HG02870 (cell line): Measurements from ENCODE around the gene RCAN2.
"Not testable (repeated sequence)": the region's sequence is repeated elsewhere in the genome, so short reads cannot be mapped to it uniquely, and the experiment has no call there.

Experiments used
- ATAC-seq: cut with Tn5 transposase; IDR thresholded peaks from one replicate; pipeline ENCODE4 v1.9.1; 2021; ENCODE audit warnings: mild to moderate bottlenecking, moderate library complexity; ENCODE audit not compliant: unreplicated experiment

The RCAN2 gene

DNA sequence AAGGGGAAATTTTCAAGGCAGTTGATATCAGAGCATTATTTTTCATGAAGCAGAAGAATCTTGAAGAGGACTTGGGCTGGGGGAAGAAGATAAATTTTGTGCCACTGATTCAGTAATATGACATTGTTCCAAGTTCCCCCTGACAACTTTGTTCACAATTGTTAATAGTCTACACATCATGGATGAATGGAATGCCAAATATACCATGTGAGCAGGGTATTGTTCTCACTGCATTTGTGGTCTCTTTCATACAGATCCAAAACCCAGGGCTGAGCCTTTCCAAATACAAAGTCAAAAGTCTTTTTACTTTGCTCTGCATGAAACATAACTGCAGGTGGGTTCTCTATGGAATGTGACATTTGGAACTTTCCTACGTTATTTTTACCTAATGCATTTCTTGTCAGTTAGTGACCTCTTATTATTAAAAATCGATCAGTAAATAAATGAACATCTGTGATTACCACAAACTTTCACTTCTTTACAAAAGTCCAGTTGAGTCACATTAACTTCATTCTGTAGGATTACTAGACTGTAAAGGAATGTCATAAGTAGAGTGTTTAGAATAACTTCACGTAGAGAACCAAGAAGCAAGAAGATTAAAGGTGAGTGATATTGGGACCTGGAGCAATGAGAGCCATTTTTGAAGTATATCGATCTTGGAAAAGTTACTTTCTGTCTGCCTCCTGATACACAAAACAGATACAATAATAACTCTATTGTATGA, 100.9 kb downstream of the RCAN2 start:
- no peak for ATAC-seq

DNA sequence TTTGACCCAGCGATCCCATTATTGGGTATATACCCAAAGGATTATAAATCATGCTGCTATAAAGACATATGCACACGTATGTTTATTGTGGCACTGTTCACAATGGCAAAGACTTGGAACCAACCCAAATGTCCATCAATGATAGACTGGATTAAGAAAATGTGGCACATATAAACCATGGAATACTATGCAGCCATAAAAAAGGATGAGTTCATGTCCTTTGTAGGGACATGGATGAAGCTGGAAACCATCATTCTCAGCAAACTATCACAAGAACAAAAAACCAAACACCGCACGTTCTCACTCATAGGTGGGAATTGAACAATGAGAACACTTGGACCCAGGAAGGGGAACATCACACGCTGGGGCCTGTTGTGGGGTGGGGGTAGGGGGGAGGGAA, 103.5 kb downstream of the RCAN2 start:
- ATAC-seq, result not testable (repeated sequence)

DNA sequence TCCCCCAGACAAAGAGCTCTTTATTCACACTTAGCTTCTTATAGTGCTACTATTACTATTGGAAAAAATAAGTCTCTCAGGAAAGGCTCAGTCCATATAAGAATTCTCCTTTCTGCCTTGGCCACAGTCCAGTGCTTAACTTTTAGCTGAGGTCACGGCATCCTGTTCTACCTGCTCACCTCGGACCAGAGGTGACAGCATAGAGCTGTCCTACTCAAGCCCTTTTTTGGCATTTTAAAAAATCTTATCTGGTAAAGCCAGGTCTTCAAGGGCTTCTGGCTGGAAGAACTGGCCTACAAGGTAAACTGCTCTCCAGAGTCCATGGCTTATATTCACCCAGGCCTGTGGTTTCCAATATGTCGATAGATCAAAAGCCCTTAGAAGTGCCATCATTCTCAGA, 109.7 kb downstream of the RCAN2 start:
- ATAC-seq, result no peak

DNA sequence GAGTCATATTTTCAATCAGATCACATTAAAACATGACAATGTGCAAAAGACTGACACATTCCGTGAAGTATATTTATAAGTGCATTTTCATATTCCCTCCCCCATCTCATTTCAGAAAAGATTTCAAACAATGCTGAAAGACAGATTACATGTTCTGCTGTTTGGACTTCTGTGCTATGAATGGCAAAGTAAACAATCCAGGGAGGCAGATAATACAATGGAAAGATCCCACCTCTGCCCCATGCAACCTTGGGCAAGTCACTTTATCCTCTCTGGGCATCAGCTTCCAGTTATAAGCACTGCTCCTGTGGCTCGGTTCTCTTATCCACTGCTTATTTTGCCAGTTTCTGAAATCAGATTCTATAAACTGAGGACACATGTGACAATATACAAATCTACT, 110.2 kb downstream of the RCAN2 start:
- ATAC-seq, result no peak

DNA sequence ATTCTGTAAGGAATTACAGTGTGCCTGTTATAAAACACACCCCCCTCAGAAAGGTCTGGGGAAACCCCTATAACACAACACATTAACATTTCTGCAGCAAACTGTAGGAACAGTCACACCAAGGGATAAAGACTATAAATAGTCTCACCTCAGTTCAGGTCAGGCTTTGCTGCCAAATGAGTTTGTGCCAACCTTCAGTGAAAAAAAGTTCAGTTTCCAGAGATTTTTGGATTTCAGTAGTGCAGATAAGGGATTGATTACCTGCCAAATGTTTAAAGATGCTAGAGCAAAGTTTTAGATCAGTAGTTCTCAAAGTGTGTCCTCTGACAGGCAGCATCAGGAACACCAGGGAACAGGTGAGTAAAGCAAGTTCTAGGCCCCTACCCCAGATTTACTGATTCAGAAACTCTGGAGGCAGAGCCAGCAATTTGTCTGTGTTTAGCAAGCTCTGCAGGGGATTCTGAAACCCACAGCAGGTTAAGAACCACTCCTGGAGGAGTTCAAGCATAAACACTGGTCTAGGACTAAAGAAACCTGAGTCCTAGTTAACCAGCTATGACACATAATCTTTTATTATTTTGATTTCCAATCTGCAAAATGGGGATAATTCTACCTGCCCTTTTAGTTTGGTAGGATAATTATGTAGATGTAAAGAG, 111.0 kb downstream of the RCAN2 start:
- no peak for ATAC-seq

DNA sequence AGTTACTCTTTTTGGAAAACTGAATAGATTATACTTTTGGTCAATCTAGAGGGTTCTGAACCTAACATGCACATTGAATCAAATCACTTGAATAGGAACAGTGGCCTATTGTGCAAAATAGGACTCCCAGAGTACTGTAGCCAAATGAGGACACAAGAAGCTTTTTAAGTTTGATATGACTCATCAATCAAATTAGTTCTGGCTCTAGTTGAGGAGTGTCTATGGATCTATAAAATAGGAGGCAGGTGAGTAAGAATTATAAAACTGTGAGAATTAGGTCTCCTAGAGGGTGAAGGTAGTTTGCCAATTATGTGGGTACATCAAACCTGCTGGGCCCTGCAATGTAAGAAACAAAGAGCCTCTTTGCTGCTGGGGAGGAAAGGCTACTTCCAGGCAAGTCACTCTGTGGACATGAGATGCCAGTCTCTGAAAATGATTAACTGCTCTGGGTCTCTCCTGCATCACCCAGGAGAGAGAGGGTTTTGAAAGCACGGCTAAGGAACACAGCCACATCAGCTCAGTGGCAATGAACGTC, 112.3 kb downstream of the RCAN2 start:
- no peak for ATAC-seq

DNA sequence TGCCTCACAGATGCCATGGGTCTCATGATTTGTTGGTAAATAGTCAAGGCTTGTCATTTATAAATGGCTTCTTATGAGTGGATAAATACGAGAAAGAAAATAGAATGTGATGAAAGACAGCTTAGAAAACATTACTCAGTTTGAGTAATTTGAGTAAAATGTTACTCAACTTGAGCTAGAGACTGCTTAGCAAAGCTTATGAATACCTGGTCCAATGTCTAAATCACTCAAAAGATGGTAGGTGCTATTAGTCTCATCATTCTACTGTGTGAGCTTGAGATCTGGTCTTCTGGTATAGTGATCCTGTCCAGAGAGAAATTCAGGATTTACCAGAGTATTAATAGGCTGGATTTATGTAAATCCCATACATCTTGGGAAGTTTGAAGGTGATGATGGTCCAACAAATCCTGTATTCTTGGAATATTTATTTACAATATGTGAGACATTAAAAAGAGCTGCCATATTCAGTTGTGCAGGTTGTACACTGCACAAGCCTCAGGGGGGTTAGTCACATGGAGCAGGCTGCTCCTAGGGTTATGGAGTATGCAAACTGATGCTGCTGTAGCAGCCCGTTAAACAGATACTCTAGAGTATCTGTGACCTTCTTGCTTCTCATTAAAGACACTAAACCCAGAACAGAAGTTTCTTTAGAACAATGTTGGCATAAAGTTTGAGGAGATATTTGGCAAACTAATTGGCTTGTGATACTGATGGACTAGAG, 112.9 kb downstream of the RCAN2 start:
- no peak for ATAC-seq

DNA sequence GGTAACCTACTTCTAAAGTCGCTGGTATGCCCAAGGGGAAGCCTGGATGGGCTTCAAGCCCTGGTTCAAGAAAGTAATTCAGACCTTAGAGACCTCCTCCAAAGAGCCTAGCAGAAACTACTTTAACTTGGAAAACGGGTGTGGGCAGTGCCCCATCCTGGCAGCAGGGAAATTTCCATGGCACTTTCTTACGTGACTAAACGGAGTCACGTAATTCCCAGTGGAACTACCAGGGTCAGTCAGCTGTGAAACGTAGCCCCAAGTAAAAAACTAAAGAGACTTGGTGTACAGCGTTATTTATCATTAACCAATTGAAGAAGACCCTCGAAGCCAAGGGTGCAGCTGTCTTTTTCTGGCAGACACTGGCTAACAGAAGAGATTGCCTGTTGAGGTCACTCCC, 114.0 kb downstream of the RCAN2 start:
- ATAC-seq, result no peak

DNA sequence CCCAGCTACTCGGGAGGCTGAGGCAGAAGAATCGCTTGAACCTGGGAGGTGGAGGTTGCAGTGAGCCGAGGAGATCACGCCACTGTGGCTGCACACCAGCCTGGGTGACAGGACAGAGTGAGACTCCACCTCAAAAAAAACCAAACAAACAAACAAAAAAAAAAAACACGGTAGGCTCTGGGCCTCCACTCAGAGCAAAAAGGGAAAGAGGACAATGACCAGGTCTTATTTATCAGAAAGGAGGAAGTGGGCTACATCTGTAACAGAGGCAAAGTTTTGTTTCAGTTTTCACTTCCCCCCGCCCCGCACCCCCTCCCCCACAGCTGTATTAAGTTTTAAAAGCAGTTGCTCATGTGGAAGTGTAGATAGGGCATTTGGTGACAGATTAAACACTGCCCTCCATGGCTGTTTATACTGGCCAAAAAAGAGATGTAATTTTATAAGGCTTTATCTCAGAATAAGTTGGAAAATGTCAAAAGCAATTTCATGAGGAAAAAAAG, 114.6 kb downstream of the RCAN2 start:
- peak; percentile 88 for ATAC-seq

DNA sequence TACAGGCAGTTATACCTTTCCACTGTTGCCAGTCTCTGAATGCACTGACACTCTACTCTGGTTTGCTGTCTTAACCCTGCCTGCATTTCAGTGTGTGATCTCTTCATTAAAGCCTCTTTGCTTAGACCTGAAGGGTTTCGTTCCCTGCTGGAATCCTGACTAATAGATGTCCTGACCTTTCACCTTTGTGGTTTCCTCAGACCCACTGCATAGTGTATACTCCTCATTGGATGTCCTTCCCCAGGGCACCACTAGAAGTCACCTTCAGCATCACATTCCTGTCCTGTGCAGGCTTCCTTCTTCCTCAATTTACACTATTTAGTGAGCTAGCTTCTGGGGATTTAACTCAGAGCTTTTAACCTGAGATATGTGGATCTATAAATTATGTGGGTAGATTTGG, 120.6 kb downstream of the RCAN2 start:
- no peak for ATAC-seq

DNA sequence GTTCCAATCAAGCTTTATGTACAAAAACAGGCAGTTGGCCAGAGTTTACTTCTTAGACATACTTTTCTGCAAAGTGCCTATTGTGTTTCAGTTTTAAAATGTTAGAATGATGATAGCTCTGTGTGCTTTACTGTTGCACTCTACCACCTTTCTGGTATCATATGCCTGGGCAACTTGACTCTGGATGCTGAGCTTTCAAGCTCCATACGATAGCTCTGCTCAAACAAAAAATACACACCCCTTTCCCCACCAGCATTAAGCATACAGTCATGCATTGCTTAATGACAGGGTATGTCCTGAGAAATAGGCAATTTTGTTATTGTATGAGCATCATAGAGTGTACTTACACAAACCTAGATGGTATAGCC, 123.1 kb downstream of the RCAN2 start:
- no peak for ATAC-seq

DNA sequence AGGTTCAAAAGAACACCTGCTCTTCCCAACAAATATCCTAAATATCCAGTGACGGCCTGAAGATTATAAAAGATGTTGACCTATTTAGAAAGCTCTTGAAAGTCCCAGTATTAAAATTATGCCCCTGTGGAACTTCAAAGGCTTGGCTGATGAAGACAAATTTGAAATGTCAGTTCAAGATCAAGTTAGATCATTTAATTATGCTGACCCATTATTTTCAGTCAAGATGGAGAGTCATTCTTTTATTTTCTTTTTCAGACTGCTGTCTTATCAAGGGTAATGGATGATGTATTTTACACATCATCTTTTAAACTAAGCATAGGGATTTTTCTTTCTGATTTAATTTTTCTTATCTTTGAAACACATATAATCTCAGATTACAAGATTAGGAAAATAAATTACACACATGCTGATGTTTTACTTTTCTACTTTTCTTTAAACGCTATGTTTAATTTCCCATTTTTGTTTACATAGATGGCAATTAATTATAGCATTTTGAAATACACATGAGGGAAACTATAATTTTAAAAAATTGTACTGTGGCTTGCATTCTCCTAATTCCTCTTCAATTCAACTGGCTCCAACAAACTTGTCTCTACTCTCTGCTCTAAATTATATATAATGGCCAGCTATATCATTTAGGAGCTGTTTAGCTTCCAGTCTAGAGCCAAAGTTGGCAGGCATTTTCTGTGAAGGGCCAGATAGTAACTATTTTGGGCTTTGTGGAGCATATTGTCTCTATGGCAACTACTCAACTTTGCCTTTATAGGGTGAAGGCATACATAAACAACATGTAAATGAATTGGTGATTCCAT, 123.7 kb downstream of the RCAN2 start:
- ATAC-seq, result no peak

DNA sequence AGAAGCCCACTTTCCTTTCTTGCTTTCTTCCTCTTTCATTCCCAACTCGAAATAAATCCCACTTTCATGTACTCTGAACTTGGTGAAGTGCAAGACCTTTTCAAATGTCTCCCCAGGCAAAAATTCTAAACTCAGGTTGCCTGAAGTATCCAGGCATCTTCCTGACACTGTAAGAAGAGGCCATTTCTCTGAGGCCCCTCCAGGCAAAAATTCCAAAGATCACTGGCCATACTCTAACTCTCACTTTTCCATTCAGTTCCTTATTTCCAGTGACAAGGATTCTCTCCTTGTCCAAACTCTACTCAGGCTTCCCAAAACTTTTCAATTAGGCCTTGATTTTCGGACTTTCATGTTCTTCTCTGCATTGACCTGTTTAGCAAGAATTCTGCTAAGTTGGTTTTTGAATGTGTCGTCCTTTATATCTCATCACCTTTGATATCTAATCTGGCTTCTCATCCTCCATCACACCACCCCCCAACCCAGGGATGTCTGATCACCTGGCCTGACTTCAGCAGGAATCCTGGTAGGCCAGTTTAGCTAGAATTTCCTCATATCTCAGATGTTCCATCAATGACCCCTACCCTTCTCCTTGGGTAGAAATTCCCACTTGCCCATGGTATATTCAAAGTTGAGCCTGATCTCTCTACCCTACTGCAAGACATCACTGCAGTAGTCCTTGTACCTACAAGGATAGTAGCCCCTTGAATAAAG, 124.9 kb downstream of the RCAN2 start:
- no peak for ATAC-seq

DNA sequence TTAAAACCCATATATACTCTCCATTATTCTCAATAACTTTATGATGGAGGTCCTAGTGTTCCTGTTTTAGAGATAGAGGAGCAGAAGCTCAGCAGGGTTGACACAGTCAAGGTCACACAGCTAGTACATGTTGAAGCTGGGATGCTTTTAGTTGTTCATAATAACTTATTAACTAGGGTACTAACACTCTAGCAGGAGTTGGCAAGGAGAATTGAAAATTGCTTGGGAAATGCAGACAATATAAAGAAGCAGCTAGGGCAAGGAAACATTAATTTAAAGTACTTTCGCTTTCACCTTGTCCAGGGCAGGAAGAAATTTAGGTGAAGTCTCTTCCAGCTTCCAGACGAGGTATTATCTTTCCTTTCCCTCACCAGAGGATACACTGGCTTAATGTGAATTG, 133.7 kb downstream of the RCAN2 start:
- no peak for ATAC-seq

DNA sequence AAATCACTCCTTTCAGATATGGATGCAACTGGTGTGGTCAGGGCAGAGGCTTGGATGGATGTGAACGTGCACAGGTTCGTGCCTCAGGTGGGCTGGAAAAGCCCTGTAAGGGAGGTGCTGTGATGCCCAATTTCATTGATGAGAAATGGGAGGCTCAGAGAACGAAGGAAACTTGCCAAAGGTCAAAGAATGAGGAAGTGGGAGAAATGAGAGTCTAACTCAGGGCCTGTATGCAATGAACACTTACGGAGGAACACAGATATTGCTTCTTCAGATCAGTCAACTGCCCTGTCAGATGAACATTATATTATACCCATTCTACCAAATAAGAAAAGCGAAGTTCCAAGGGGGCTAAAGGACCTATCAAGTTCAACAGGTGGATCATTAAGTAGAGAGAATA, 134.7 kb downstream of the RCAN2 start:
- no peak for ATAC-seq

DNA sequence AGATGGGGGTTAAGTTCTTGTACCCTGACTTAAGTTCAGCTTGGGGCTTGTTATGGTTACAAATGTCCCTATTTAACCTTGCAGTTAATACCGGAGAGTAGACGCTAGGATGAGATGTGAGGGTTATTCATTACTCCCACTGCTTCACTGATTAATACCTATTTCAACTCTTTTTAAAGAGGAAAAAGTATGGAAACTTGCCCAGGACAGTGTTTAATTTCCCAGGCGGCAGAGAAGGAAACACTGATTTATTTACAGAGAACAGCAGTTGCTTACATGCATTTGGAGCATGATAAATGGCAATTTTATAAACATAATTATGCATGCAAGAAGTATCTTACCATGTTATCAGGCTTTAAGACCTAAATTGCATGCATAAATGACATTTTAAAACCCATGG, 137.7 kb downstream of the RCAN2 start:
- no peak for ATAC-seq

DNA sequence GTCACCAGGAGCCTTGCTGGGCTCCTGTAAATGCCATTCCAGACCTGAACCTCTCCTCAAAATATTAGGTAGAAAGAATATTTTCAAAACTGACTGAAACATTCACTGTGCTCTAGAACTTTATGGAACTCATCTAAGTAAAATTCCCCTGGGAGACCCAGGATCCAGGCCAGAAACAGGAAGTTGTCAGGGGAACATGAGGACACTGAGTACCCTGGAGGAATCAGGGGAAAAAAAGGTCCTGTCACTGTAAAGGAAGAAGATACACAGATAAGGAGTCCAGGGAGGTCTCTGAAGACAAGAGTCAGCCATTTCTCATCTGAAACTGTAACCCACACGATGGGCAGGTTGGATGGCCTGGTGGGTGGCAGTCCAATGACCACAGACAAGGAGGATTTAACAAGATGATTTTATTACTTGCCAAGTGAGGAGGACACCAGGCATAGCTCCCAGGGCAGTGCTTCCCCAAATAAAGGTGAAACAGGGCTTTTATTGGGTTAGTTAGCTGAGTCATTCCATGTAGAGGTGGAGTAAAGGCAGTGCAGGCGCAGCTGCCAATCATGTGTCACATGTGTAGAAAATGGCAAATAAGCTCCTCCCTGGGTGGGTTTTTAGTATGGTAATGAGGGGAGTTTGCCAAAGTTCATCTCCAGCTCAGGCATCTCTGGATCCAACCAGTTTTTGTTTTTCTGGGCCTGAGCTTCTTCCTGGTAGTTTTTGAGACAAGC, 138.5 kb downstream of the RCAN2 start:
- no peak for ATAC-seq

DNA sequence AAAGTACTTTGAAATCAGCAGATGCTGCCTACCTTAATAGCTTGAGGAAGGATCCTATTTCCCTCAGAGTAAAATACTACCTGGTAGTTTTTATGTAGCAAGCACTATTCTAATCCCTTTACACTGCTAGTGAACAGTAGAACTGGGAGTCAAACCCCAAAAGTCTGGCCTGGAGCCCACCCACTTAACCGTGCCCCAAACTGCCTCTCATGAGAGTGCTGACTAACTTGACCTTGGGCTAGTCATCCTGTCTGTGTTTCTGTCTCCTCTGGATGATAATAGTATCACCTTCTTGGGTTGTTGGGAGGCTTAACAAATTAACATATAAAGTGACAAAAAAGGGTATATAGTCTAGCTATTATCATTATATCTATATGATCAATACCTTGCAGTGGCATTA, 140.5 kb downstream of the RCAN2 start:
- no peak for ATAC-seq

DNA sequence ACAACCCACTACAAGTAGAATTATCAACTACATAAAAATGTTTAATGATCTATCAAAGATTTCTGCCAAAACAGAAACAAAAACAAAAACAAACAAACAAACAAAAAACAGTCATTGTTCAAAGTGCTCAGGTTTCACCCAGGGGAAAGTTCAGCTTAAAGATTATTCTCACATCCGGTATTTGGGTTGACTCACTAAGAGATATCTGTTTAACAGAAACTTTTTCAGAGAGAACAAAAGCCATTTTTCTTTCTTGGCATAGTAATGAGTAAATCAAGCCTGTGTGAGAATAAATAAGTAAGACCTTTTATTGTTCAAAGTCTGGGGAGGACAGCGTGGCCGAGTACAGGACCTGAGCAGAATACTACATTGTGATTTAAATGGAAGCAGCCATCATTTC, 143.6 kb downstream of the RCAN2 start:
- no peak for ATAC-seq

DNA sequence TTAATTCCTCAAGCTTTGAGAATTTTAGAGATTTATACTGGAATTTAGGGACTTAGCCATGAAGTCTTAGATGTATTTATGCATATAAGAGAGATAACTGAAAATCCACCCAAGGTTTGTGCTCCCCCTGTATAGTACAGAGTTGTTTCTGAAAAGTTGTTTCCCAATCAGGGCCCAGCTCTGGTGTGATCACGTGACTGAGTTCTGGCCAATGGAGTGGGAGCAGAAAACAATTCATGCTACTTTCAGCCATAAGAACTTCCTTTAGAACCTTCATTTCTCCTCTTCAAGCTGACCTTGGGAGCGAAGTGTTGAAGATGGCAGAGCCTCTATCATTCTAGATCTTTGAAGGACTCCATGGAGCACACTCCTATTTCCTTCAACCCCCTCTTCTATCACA, 151.0 kb downstream of the RCAN2 start:
- ATAC-seq, result no peak
